GM10266 (cell line): ENCODE data around the gene LRRC19.

ENCODE experiments used
- DNase-seq: peaks from one replicate; pipeline ENCODE4 v3.0.0; 2012; ENCODE audit errors: extremely low spot score
- CTCF ChIP-seq: IDR thresholded peaks from 2 replicates; pipeline ENCODE4 v1.5.1; 2012; ENCODE audit warnings: mild to moderate bottlenecking, low read depth; ENCODE audit not compliant: control insufficient read depth, insufficient read depth; ENCODE audit errors: missing control alignments

Gene LRRC19

GRCh38 chr9:26947736-26948135 lies 57.7 kb downstream of the LRRC19 start:
- no peak for DNase-seq
- no peak for TF ChIP-seq CTCF

DNA sequence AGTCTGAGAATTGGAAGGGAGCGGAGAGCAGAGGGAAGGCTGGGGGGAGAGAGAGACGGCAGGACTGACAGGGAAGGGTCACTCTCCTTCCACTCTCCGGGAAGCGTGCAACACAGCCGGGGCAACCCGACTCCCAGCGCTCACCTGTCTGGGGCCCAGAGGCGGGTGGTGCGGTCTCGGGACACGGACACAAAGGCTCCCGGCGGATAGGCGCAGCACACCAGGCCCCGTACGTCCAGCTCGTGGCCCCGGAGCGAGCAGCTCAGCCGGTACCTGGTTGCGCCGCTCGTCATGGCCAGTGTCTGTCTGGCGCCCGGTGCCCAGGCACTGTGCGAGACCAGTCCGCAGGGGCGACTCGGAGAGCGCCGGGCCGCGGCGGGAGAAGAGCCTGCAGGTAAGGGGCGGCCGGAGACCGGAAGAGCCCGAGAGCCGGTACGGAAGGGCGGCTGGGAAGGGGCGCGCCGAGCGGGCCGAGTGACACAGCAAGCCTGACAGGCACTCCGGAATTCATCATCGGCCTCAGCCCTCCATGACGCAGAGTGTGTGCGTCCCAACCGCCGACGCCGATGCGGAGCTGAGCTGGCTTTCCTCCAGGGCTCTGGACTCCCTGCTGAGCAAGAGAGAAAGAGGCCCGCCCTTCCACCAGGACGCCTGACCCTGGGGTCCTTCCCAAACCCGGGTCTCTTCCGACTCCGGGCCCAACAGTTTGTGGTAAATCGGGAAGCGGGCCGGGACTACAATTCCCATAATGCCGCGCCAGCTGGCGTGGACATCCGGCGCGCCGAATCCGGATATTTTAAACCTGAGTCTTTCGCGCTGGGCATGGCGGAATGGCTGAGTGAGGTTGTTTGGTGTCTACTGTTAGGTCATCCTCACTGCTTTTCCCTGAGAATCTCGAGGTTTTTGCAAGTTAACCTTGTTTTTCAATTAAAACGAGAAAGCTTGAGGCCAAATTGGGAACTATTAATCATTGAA lies 58.4 kb downstream of the LRRC19 start, which contains the start of gene PLAA:
Gene PLAA (minus strand): TSS at position 490 of the 975 bp plus-strand sequence. CDS start 197 bp downstream, at position 293.
- peak; percentile 88 for DNase-seq
- peak; percentile 30 for TF ChIP-seq CTCF

- TF ChIP-seq CTCF, result no peak
- no peak for DNase-seq
These were observed 59.9 kb downstream of the LRRC19 start for GRCh38 chr9:26945591-26945990.
